Thoracic aorta (tissue), 2 donors: ENCODE measurements around the gene SPR. TPM values are rescaled to one million over a fixed set of nuclear protein-coding genes. Genes with fewer than 3 reads are reported as not detected.

Source experiments
- ATAC-seq: fragments of 150-250 bp; one replicate; pipeline ENCODE4 v1.8.0; 2017; ENCODE audit warnings: low read depth; ENCODE audit not compliant: insufficient number of reproducible peaks, low FRiP score
- DNase-seq: peaks from one replicate; pipeline ENCODE4 v3.0.0-alpha.2; 2020; ENCODE audit warnings: low spot score
- H3K27ac ChIP-seq, 2 donors: fragments of 200-600 bp; sonication (generic); 1 replicate in 1 of 2; 2 replicates in 1 of 2; pipeline ENCODE4 v1.5.1; 2016; ENCODE audit warnings: mild to moderate bottlenecking in 2 of 2, moderate library complexity in 2 of 2
- H3K27me3 ChIP-seq: fragments of 200-600 bp; sonication (generic); replicated peaks from 2 replicates; pipeline ENCODE4 v1.6.0; 2016; ENCODE audit warnings: mild to moderate bottlenecking; ENCODE audit not compliant: insufficient read depth
- H3K36me3 ChIP-seq: fragments of 200-600 bp; sonication (generic); one replicate; pipeline ENCODE4 v1.5.1; 2016
- H3K4me1 ChIP-seq, 2 donors: fragments of 200-600 bp; sonication (generic); 1 replicate in 1 of 2; 2 replicates in 1 of 2; pipeline versions ENCODE4 v1.5.1 to v1.6.0; 2016; ENCODE audit warnings: low read depth in 2 of 2, mild to moderate bottlenecking in 1 of 2; ENCODE audit not compliant: control insufficient read depth in 1 of 2
- H3K4me3 ChIP-seq: fragments of 200-600 bp; sonication (generic); 2 replicates; pipeline ENCODE4 v1.5.1; 2016; ENCODE audit warnings: mild to moderate bottlenecking
- H3K9me3 ChIP-seq: fragments of 200-600 bp; sonication (generic); 2 replicates; pipeline ENCODE4 v1.5.1; 2016
- total RNA-seq, 2 donors: library from RNA; depleted of rRNA; stranded (reverse); fragments of >200 nt; gene quantifications; one replicate each; pipeline versions ENCODE4 v1.1.0 to v1.2.3, GENCODE V29; 2016
- TF ChIP-seq, protein P1 (sequence below): fragments of 200-600 bp; sonication (generic); IDR thresholded peaks from one replicate; pipeline ENCODE4 v1.5.1; 2019; ENCODE audit warnings: antibody characterized with exemption

SPR gene
- total RNA-seq, 2 donors from 2014 or later, result 26.1 to 42.6 TPM

DNA sequence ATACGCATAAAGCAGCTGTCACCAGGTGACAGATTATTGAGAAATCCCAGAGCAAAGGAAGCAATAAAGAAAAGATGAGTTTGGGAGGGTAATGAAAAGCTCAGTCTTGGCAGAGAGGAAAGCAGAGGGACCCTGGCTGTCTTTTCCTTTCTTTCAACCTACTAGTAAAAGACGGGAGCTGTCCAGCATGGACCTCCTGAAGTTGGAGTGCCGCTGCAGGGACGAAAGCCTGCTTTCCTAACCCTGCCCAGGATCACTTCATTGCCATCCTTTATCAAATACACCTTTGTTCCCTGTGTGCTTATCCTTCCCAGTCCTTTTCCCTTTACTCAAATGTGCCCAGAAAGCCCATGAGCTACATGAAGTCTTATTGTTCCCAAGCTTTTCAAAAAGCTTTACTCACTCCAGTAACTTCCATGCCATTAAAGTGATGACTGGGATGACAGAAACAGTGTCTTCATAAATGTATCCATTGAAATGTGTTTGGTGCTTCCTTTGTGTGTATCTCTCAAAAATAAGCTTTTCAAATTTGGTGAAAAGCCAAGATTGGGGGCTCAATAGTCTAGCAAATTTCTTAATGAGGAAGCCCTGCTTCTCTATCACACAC is 3.7 kb upstream of the SPR start:
- H3K27me3 ChIP-seq, result no peaks in the 10 kb centered on the region
- H3K4me3 ChIP-seq, result no peak overlapping the region
- no peaks in the 10 kb centered on the region for H3K36me3 ChIP-seq
- ATAC-seq, result no peak
- peaks cover 9 to 18% of the 10 kb centered on the region in 2 donors for H3K4me1 ChIP-seq
- DNase-seq, result no peak
- no peaks in the 10 kb centered on the region for H3K9me3 ChIP-seq
- H3K27ac ChIP-seq, result no peak overlapping the region
- TF ChIP-seq, protein P1, sequence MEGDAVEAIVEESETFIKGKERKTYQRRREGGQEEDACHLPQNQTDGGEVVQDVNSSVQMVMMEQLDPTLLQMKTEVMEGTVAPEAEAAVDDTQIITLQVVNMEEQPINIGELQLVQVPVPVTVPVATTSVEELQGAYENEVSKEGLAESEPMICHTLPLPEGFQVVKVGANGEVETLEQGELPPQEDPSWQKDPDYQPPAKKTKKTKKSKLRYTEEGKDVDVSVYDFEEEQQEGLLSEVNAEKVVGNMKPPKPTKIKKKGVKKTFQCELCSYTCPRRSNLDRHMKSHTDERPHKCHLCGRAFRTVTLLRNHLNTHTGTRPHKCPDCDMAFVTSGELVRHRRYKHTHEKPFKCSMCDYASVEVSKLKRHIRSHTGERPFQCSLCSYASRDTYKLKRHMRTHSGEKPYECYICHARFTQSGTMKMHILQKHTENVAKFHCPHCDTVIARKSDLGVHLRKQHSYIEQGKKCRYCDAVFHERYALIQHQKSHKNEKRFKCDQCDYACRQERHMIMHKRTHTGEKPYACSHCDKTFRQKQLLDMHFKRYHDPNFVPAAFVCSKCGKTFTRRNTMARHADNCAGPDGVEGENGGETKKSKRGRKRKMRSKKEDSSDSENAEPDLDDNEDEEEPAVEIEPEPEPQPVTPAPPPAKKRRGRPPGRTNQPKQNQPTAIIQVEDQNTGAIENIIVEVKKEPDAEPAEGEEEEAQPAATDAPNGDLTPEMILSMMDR, result no peak

DNA sequence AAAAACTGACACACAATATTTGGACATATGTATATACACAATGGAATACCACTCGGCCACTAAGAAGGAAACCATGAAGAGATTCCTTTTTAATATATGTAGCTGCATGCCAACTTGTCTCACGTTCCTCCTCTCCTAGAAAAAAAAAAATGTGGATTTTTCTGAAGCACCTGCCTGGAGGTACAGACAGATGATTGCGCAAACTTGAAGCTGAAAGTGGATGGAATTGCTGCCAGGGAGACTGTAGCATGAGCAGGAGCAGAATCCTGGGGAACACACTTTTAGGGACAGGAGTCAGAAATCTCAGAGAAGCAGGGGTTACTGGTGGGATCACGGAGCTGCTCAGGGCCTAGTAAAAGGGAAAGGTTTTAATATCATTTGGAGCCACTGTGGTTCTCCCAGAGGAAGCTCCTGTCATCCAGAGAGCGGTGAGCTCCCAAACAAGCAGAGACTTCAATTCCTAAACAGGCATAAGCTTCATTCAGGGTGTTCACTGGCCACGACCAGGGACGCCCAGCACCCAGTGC is 640 bp upstream of the SPR start:
- no peaks in the 10 kb centered on the region for H3K27me3 ChIP-seq

DNA sequence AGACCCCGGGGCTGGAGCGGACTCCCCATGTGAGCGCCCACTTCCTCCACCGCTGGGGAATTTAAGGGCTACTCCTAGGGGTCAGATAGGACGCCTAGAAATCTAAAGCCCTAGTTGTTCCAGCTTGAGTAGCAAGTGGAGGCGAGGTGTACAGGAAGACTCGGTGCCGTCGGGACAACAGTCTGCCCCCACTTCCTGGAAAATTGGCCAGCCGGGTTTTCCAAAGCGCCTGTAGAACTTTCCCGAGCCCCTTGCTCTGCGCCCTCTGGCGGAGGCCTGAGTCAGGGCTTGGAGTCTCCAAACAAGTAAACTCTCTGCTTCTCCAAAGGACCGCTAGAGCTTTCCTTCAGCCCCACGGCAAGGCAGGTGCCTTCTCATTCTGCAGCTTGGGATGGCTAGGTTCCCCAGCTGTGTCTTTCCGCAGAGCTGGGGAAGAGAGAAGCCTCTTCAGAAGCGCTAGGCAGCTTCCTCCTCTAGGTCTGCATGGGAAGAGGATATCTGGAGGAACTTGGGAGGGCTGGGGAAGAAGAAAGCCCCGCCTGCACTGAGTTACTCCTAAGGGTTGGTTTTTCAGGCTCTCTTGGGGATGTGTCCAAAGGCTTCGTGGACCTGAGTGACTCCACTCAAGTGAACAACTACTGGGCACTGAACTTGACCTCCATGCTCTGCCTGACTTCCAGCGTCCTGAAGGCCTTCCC is 681 bp downstream of the SPR start:
- H3K4me3 ChIP-seq, result peak overlapping the region; percentile 82
- H3K27ac ChIP-seq, result peak overlapping the region; percentile 81 to 94
- peak; percentile 88 for ATAC-seq
- H3K36me3 ChIP-seq, result no peaks in the 10 kb centered on the region
- no peaks in the 10 kb centered on the region for H3K27me3 ChIP-seq
- DNase-seq, result peak; percentile 63
- no peaks in the 10 kb centered on the region for H3K9me3 ChIP-seq
- TF ChIP-seq, protein P1, result peak; percentile 90
- peaks cover 11 to 27% of the 10 kb centered on the region in 2 donors for H3K4me1 ChIP-seq

More for the DNA sequence above, 640 bp upstream of the SPR start:
- Histone ChIP-seq H3K4me1 (peaks cover 11 to 27% of the 10 kb centered on the region in 2 donors), H3K36me3 (no peaks in the 10 kb centered on the region), H3K27ac (peak overlapping the region; percentile 81 to 94), H3K4me3 (peak overlapping the region; percentile 82), H3K9me3 (no peaks in the 10 kb centered on the region)
- no peak for DNase-seq
- TF ChIP-seq, protein P1, result no peak
- no peak for ATAC-seq

DNA sequence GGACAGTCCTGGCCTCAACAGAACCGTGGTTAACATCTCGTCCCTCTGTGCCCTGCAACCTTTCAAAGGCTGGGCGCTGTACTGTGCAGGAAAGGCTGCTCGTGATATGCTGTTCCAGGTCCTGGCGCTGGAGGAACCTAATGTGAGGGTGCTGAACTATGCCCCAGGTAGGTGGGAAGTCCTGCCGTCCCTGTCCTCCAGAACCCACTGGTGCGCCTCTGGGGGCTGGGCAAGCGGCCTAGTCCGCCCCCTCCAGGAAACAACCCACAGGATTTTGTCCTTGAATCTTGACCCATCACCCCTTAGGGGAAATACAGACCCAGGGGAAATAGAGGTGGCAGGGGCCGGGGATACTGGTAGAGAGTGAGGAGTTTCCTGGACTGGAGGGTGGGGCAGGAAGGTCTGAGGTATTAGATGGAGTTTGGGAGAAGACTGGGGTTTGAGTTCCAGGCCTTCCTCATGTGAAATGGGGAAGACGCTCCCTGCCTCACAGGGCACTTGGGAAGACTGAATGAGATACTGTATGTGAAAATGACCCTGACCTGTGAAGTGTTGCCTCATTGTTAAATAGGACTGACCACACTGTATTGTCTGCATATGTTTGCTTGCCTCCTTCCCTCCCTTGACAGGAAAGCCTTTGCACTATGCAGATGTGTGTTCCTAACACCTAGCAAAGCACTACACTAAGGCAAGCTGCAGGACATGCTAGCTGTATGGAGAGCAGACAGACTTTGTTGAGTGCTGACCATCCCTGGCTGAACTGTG is 1.4 kb downstream of the SPR start:
- Histone ChIP-seq H3K4me3 (peak overlapping the region; percentile 82), H3K27me3 (no peaks in the 10 kb centered on the region), H3K4me1 (peaks cover 11 to 27% of the 10 kb centered on the region in 2 donors), H3K36me3 (no peaks in the 10 kb centered on the region), H3K27ac (no peak overlapping the region), H3K9me3 (no peaks in the 10 kb centered on the region)
- DNase-seq (no peak), ATAC-seq (no peak)
- TF ChIP-seq, protein P1, result no peak

DNA sequence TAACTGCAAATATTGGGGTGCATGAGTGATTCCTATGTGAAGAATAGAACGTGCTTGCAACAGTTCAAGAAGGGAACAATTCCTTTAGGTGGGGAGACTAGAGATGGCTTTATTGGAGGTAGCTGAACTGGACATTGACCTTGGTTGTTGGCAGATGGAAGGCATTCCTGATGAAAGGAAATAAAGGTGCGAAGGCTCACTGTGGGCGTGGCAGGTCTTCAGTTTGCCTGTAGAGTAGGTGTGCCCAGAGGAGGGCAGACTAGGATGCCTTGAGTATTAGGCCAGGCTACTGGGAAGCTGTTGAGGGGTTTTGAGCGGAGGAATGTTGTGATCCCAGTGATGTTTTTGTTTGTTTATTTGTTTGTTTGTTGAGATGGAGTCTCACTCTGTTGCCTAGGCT is 2.8 kb downstream of the SPR start:
- Histone ChIP-seq H3K36me3 (no peaks in the 10 kb centered on the region), H3K27me3 (peaks cover 1% of the 10 kb centered on the region), H3K4me3 (no peak overlapping the region), H3K9me3 (no peaks in the 10 kb centered on the region), H3K27ac (no peak overlapping the region), H3K4me1 (peaks cover 11 to 27% of the 10 kb centered on the region in 2 donors)
- TF ChIP-seq, protein P1, result no peak
- no peak for DNase-seq
- ATAC-seq, result no peak
